ENCODE measurements around the gene RAB11FIP4. TPM values are rescaled to one million over a fixed set of nuclear protein-coding genes. Genes with fewer than 3 reads are reported as not detected.

RAB11FIP4 gene
- total RNA-seq, 2 donors from 2014 or later, result 39.1 to 40.8 TPM

DNA sequence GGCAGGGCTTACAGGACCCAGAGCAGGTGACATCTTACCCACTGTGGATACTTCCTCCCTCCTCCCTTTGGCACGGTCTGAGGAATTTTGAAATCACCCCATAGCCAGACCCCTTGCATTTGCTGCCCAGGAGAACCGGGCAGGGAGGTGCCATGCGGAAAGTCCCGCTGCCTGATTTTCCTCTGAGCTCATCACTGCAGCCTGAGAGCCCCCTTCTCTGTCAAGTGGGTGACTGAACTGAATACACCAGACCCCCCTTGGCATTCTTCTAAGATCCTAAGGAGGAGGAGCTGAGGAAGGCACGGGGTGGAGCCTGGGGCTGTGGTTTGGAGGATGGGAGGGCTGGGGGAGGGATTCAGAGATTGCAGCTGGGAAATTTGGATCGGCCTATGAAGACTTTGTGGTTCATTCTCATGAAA is 173.4 kb downstream of the RAB11FIP4 start:
- Mint-ChIP-seq H3K4me1 (ENCODE audit: low read depth) (peaks cover 8% of the 10 kb centered on the region), H3K36me3 (ENCODE audit: insufficient read depth in 2 of 2) (no peaks in the 10 kb centered on the region), H3K27me3 (ENCODE audit: low read depth) (no peaks in the 10 kb centered on the region), H3K4me3 (no peak overlapping the region), H3K27ac (no peak overlapping the region), H3K9me3 (no peaks in the 10 kb centered on the region)
- DNase-seq (no peak), ATAC-seq (replicated peaks in 1 of 2) (no peak)

DNA sequence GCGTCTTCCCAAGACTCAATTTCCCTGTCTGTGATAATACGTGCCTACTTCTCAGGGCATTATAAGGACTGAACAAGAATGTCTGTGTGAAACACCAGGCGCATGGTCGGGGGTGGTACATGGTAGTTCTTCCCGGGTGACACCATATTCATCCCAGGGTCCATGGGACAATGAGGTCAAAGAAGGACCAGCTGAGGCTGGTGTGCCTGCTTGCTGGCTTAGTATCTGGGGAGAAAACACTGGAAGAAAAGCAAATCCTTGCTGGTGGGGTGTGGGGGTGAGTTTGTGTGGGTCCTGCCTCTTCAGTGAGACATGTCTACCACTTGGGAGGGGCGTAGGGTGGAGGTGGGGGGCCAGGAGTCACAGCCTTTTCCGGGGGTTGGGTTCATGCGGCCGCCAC is 174.2 kb downstream of the RAB11FIP4 start:
- no peaks in the 10 kb centered on the region for H3K27me3 Mint-ChIP-seq (ENCODE audit: low read depth)
- no peak for ATAC-seq (replicated peaks in 1 of 2)
- H3K9me3 Mint-ChIP-seq, result no peaks in the 10 kb centered on the region
- peaks cover 8% of the 10 kb centered on the region for H3K4me1 Mint-ChIP-seq (ENCODE audit: low read depth)
- no peak overlapping the region for H3K27ac Mint-ChIP-seq
- DNase-seq, result no peak
- no peak overlapping the region for H3K4me3 Mint-ChIP-seq
- H3K36me3 Mint-ChIP-seq (ENCODE audit: insufficient read depth in 2 of 2), result no peaks in the 10 kb centered on the region

DNA sequence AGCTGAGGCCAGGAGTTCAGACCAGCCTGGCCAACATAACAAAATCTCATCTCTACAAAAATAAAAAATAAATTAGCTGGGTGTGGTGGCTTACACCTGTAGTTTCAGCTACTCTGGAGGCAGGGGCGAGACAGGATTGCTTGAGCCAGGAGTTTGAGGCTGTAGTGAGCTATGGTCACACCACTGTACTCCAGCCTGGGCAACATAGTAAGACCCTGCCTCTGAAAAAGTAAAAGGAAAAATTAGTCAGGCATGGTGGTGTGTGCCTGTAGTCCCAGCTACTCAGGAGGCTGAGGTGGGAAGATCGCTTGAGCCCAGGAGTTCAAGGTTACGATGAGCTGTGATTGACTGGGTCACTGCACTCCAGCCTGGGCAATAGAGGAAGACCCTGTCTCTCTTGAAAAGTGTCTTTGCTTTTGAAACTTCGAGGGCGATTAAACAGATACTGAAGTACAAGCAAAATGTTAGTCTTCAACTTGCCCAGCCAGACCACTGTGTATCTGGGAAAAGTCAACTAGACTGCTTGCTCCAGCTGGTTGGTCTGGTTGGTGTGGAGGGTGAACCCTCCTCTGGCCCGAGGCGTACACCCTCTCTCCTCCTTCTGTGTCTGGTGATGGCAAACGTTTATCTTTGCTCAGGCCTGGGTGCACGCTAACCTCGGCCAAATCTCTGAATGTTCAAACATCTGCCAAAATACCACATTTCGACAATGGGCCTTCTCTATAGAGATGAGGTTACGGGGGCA is 174.9 kb downstream of the RAB11FIP4 start:
- Mint-ChIP-seq H3K27ac (no peak overlapping the region), H3K27me3 (ENCODE audit: low read depth) (no peaks in the 10 kb centered on the region), H3K36me3 (ENCODE audit: insufficient read depth in 2 of 2) (no peaks in the 10 kb centered on the region), H3K4me3 (no peak overlapping the region), H3K4me1 (ENCODE audit: low read depth) (peaks cover 7% of the 10 kb centered on the region), H3K9me3 (no peaks in the 10 kb centered on the region)
- ATAC-seq (replicated peaks in 1 of 2), result no peak
- DNase-seq, result no peak

DNA sequence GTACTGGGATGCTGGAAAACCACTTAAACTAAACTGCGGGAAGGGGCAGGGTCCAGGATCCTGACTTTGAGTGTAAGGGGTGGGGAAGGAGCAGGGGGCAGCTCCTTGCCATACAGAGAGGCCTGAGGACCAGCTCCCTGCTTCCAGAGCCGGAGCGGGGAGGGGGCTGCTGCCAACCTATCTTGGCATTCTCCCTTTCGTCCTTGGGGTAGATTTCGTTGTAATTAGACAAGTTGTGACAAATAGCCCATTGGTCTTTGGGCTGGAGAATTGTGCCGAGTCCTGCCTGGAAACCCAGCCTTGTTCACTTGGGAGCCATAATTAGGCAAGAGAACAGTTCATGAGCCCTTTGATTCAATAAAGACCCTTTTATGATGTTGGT is 175.5 kb downstream of the RAB11FIP4 start:
- H3K27me3 Mint-ChIP-seq (ENCODE audit: low read depth), result no peaks in the 10 kb centered on the region
- H3K4me1 Mint-ChIP-seq (ENCODE audit: low read depth), result peaks cover under 1% of the 10 kb centered on the region
- ATAC-seq (replicated peaks in 1 of 2) (no peak), DNase-seq (no peak)
- no peaks in the 10 kb centered on the region for H3K36me3 Mint-ChIP-seq (ENCODE audit: insufficient read depth in 2 of 2)
- H3K9me3 Mint-ChIP-seq, result no peaks in the 10 kb centered on the region
- no peak overlapping the region for H3K4me3 Mint-ChIP-seq
- H3K27ac Mint-ChIP-seq, result no peak overlapping the region

DNA sequence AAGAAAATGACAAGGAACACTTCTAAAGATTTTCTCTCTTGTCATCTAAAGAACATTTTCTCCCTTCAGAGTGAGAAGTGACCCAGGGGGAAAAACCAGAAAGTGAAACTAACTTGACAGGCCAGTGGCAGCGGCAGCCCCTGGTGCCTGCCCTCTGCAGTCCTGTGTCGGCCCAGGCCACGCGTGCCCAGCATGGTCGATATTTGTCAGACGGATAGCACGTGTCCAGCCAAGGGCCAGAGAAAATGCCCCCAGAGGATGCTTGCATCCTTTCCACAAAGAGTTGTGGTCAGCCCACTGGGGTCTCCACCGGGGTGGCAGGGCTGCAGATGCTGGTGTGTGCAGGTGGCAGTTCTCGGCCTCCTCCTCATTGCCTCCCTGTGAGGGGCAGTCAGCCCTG is 176.6 kb downstream of the RAB11FIP4 start:
- Mint-ChIP-seq H3K9me3 (no peaks in the 10 kb centered on the region), H3K36me3 (ENCODE audit: insufficient read depth in 2 of 2) (no peaks in the 10 kb centered on the region)

DNA sequence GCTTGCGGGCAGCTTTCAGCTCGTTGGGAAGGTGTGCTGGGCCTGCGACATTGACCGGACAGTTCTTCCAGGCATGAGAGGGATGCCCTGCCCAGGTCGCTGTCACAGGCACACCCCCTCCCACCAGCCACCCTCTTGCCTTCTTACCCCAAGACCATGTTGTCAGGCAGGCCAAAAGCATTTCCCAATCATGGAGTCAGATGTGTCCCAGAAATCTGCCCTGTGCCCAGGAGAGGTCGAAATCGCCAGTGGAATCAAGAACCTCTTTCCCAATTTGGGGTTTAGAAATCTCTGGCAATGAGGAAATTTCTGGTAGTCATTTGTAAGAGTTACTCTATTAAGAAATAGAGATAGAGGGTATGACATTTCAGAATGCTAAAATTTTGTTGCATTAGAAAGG is 177.1 kb downstream of the RAB11FIP4 start:
- no peaks in the 10 kb centered on the region for H3K9me3 Mint-ChIP-seq
- no peak overlapping the region for H3K4me3 Mint-ChIP-seq
- DNase-seq (no peak), ATAC-seq (replicated peaks in 1 of 2) (no peak)
- no peak overlapping the region for H3K27ac Mint-ChIP-seq
- H3K4me1 Mint-ChIP-seq (ENCODE audit: low read depth), result no peaks in the 10 kb centered on the region
- H3K36me3 Mint-ChIP-seq (ENCODE audit: insufficient read depth in 2 of 2), result no peaks in the 10 kb centered on the region
- no peaks in the 10 kb centered on the region for H3K27me3 Mint-ChIP-seq (ENCODE audit: low read depth)

More for the DNA sequence above, 176.6 kb downstream of the RAB11FIP4 start:
- no peak overlapping the region for H3K4me3 Mint-ChIP-seq
- no peaks in the 10 kb centered on the region for H3K4me1 Mint-ChIP-seq (ENCODE audit: low read depth)
- no peak for ATAC-seq (replicated peaks in 1 of 2)
- no peak for DNase-seq
- no peaks in the 10 kb centered on the region for H3K27me3 Mint-ChIP-seq (ENCODE audit: low read depth)
- H3K27ac Mint-ChIP-seq, result no peak overlapping the region

DNA sequence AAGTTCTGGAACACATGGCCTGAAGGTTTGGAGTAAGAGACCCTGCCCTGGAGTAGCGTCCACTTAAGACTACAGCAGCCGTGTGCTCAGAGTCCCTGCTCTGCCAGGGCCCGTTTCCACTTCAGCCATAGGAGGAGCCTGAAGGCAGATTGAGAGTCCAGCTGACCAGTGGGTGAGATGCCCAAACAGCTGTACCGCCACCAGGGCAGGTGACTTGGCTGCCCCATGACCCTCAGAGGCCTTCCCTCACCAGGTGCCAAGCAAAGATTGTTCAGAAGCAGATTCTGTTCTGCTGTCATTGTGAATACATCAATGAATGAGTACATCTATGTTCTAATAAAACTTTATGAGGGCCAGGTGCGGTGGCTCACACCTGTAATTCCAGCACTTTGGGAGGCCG is 178.8 kb downstream of the RAB11FIP4 start:
- ATAC-seq (replicated peaks in 1 of 2) (no peak), DNase-seq (no peak)
- no peak overlapping the region for H3K4me3 Mint-ChIP-seq

DNA sequence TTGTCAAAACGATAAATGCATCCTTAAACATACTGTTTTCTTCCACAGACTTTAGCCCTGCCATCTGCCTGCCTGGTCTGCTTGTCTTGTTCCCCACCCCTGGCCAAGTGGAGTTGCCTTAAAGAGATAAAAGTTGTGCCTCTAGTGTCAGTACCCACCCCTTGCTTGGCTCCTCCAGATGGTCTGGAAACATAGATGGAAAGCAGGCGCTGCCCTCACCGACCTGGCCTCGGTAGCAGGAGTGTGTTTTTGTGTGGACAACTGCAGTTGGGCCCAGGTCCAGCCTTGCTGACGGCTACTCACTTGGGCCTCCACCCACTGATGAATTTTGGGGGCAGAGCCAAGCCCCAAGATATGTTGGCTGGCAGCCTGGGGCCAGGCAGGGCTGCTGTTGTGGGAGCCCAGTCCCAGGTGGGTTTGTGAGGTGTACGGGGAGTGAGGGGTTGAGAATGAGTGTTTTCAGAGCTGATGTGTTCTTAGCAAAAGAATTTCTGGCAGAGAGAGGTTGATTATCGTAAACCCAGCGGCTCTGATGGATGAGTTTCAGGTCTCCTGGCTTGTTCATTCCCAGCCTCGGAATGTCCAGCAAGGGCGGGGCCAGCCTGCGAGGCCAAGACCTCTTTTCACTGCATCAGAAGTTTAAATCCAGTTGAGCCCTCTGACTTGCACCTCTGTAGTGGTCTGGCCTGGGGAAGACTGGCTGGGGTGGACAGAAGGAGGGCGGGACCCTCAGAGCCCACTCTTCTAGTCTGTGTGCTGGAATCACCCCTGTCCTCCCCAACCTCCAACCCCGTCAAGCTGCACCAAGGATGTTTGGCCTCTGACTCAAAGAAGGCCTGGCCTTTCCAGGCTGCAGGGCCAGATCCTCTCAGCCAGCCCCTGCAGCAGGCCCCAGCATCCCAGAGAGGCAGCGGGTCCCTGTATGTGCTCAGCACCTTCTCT is 179.7 kb downstream of the RAB11FIP4 start:
- Mint-ChIP-seq H3K4me1 (ENCODE audit: low read depth) (no peaks in the 10 kb centered on the region), H3K27me3 (ENCODE audit: low read depth) (no peaks in the 10 kb centered on the region), H3K36me3 (ENCODE audit: insufficient read depth in 2 of 2) (no peaks in the 10 kb centered on the region), H3K4me3 (no peak overlapping the region), H3K9me3 (no peaks in the 10 kb centered on the region), H3K27ac (no peak overlapping the region)
- DNase-seq, result no peak
- ATAC-seq (replicated peaks in 1 of 2), result no peak

More for the DNA sequence above, 178.8 kb downstream of the RAB11FIP4 start:
- H3K4me1 Mint-ChIP-seq (ENCODE audit: low read depth), result no peaks in the 10 kb centered on the region
- no peak overlapping the region for H3K27ac Mint-ChIP-seq
- no peaks in the 10 kb centered on the region for H3K9me3 Mint-ChIP-seq
- no peaks in the 10 kb centered on the region for H3K36me3 Mint-ChIP-seq (ENCODE audit: insufficient read depth in 2 of 2)
- no peaks in the 10 kb centered on the region for H3K27me3 Mint-ChIP-seq (ENCODE audit: low read depth)

DNA sequence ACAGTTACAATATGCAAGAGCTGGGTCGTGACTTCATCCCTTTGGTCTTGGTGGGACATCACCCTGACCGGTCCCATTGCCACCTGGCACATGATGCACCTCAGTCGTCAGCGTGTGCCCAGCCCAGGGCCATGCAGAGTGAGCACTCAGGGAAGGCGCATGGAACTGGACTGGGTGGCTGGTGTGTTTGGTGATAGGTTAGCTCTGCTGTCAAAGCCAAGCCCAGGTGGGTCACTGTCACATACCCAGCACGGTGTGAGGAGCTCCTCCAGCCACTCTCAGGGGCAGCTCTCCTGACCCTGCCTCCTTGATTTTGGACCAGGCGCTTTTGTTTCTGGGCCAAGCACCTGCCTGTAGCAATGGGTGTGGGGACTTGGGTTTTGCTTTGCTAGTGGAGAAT is 180.9 kb downstream of the RAB11FIP4 start:
- no peaks in the 10 kb centered on the region for H3K9me3 Mint-ChIP-seq
- H3K4me1 Mint-ChIP-seq (ENCODE audit: low read depth), result no peaks in the 10 kb centered on the region
- H3K36me3 Mint-ChIP-seq (ENCODE audit: insufficient read depth in 2 of 2), result no peaks in the 10 kb centered on the region
- no peaks in the 10 kb centered on the region for H3K27me3 Mint-ChIP-seq (ENCODE audit: low read depth)
- ATAC-seq (replicated peaks in 1 of 2) (no peak), DNase-seq (no peak)
- H3K27ac Mint-ChIP-seq, result no peak overlapping the region
- H3K4me3 Mint-ChIP-seq, result no peak overlapping the region

DNA sequence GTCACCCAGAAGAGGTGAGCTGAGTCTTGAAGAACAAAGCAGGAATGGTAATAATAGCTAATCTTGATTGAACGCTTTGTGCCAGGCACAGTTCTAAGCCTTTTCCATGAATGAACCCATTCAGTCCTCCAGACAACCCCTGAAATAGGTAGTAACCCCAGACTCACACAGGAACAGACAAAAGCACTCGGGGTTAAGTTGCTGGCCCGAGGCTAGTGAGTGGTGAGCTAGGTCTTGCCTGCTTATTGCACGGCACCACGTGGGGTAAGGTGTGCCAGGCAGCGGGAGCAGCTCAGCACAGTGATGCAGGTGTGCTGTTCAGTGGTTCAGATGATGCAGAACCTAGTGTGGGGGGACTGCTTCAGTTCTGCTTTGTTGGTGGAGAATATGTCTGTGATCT is 181.6 kb downstream of the RAB11FIP4 start:
- Mint-ChIP-seq H3K36me3 (ENCODE audit: insufficient read depth in 2 of 2) (no peaks in the 10 kb centered on the region), H3K4me1 (ENCODE audit: low read depth) (no peaks in the 10 kb centered on the region), H3K9me3 (no peaks in the 10 kb centered on the region), H3K27me3 (ENCODE audit: low read depth) (no peaks in the 10 kb centered on the region), H3K4me3 (no peak overlapping the region), H3K27ac (no peak overlapping the region)
- no peak for DNase-seq
- no peak for ATAC-seq (replicated peaks in 1 of 2)

DNA sequence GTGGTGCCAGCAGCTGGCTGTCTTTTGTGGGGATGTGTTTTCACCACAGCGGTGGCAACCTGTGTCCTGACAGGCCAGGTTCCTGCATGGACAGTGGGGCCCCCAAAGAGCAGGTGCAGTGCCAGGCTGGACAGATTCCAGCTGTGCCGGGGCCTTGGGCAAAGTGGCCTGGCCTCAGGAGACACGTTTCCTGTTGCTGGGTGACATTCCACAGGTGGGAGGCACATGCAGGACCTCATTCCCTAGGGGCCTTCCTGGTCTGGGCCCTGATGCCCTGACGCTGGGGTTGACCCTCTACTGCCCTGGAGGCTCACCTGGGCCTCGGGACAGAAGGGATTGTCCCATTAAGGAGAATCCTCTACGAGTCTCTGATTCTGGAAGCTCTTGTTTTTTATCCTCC is 182.4 kb downstream of the RAB11FIP4 start:
- Mint-ChIP-seq H3K4me3 (no peak overlapping the region), H3K27ac (no peak overlapping the region), H3K4me1 (ENCODE audit: low read depth) (no peaks in the 10 kb centered on the region), H3K36me3 (ENCODE audit: insufficient read depth in 2 of 2) (no peaks in the 10 kb centered on the region), H3K9me3 (no peaks in the 10 kb centered on the region), H3K27me3 (ENCODE audit: low read depth) (no peaks in the 10 kb centered on the region)
- ATAC-seq (replicated peaks in 1 of 2) (no peak), DNase-seq (no peak)

DNA sequence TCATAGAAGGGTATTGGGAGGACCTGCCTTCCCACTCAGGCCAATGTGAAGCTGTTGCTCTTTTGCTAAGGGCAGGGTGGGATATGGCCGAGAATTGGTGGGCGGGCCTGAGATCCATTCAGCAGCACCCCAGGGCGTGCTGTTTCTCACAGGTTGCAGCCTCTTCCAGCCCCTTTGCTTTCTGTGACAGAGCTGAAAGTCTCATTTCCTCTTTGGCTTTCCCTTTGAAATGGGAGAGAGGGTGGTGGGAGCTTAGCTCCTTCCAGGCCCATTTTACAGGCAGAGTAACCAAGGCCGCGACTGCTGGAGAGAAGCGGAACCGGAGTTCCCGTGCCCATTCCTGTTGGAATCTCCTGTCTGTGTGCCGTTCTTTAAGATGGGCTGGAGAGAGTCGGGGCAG is 183.0 kb downstream of the RAB11FIP4 start:
- Mint-ChIP-seq H3K9me3 (no peaks in the 10 kb centered on the region), H3K4me1 (ENCODE audit: low read depth) (no peaks in the 10 kb centered on the region), H3K27me3 (ENCODE audit: low read depth) (no peaks in the 10 kb centered on the region), H3K4me3 (no peak overlapping the region), H3K27ac (no peak overlapping the region), H3K36me3 (ENCODE audit: insufficient read depth in 2 of 2) (no peaks in the 10 kb centered on the region)
- ATAC-seq (replicated peaks in 1 of 2), result no peak
- no peak for DNase-seq

DNA sequence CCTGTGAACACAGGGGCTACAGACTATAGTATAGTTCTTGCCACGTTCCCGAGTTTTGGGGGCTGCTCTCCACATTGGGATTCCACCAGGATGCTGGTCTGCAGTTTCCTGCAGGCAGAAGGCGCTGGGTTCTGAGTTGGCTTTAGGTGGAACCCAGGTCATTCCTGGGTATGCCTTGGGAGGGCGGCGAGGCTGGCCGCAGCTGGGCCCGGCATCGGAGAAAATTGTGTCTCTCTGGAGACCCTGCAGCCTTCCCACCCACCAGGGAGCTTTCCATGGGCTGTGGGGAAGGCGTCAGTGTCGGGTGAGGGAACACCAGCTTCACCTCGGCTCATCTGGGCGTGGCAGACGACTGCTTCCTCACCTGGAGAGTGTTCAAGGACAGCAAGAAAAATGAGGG is 183.6 kb downstream of the RAB11FIP4 start:
- ATAC-seq (replicated peaks in 1 of 2) (no peak), DNase-seq (no peak)
- Mint-ChIP-seq H3K9me3 (no peaks in the 10 kb centered on the region), H3K27ac (no peak overlapping the region), H3K27me3 (ENCODE audit: low read depth) (no peaks in the 10 kb centered on the region), H3K36me3 (ENCODE audit: insufficient read depth in 2 of 2) (no peaks in the 10 kb centered on the region), H3K4me3 (no peak overlapping the region), H3K4me1 (ENCODE audit: low read depth) (no peaks in the 10 kb centered on the region)
